Germinal center (tissue), 1 donor: Measurements from ENCODE around the gene SCUBE2.

ENCODE experiments used
- DNase-seq: peaks from one replicate; pipeline ENCODE4 v3.0.0; 2012; ENCODE audit warnings: mixed read lengths, low spot score

SCUBE2 gene

GRCh38 chr11:9091044-9091922, at the start of gene SCUBE2:
TSS of gene SCUBE2 (minus strand) at chr11:9091599. CDS start at chr11:9091528, 71 bp downstream.
- DNase-seq = peak; percentile 15

GRCh38 chr11:9141186-9141585, 49.8 kb upstream of the SCUBE2 start:
- no peak for DNase-seq

GRCh38 chr11:9139628-9140357, 48.4 kb upstream of the SCUBE2 start:
- DNase-seq = no peak

GRCh38 chr11:9138612-9139579, 47.5 kb upstream of the SCUBE2 start:
- no peak for DNase-seq

- no peak for DNase-seq
Observed at GRCh38 chr11:9138133-9138453, 46.7 kb upstream of the SCUBE2 start.

GRCh38 chr11:9137293-9138132, 46.1 kb upstream of the SCUBE2 start:
- DNase-seq = peak; percentile 65

GRCh38 chr11:9136741-9137140, 45.3 kb upstream of the SCUBE2 start:
- no peak for DNase-seq

GRCh38 chr11:9133956-9134355, 42.6 kb upstream of the SCUBE2 start:
- no peak for DNase-seq

GRCh38 chr11:9132203-9132878, 40.9 kb upstream of the SCUBE2 start:
- no peak for DNase-seq

- peak; percentile 20 for DNase-seq
Observed at GRCh38 chr11:9130297-9130696, 38.9 kb upstream of the SCUBE2 start.

GRCh38 chr11:9126636-9127035, 35.2 kb upstream of the SCUBE2 start:
- no peak for DNase-seq

- no peak for DNase-seq
Observed at GRCh38 chr11:9125185-9125886, 33.9 kb upstream of the SCUBE2 start.

GRCh38 chr11:9123595-9124304, 32.4 kb upstream of the SCUBE2 start:
- DNase-seq = no peak

GRCh38 chr11:9121469-9121796, 30.0 kb upstream of the SCUBE2 start:
- no peak for DNase-seq

GRCh38 chr11:9120664-9121468, 29.5 kb upstream of the SCUBE2 start:
- no peak for DNase-seq

- DNase-seq = no peak
Observed at GRCh38 chr11:9118277-9118676, 26.9 kb upstream of the SCUBE2 start.

- no peak for DNase-seq
Observed at GRCh38 chr11:9112075-9112474, 20.7 kb upstream of the SCUBE2 start.

GRCh38 chr11:9109858-9110731, 18.7 kb upstream of the SCUBE2 start:
- DNase-seq = no peak
